ENCODE data around the gene MYO19. TPM values are rescaled to one million over a fixed set of nuclear protein-coding genes. Genes with fewer than 3 reads are reported as not detected.

MYO19 gene
- total RNA-seq: 48.7 and 95.5 TPM in 2 replicates

GRCh38 chr17:36534840-36535668, at the start of gene MYO19, which contains the start of gene PIGW:
Gene MYO19, minus strand, starts transcription at chr17:36534868. Its CDS starts 2,330 bp downstream, at chr17:36532538.
Gene PIGW, plus strand, starts transcription at chr17:36534987. Its CDS starts 2,115 bp downstream, at chr17:36537102.

GRCh38 chr17:36544307-36545076, 9.8 kb upstream of the MYO19 start, which contains the start of gene GGNBP2:
Gene GGNBP2, plus strand, starts transcription at chr17:36544919. Its CDS starts 806 bp downstream, at chr17:36545725.

GRCh38 chr17:36486204-36487194, 48.2 kb downstream of the MYO19 start, which contains the start of gene ZNHIT3:
Gene ZNHIT3, plus strand, starts transcription at chr17:36486681. Its CDS starts 19 bp downstream, at chr17:36486700.

Other genes starting within 250 kb of the MYO19 start
- gene TBC1D3G, start 211.0 kb downstream of the MYO19 start, total RNA-seq: not detected in 2 replicates
- gene TBC1D3H, start 146.4 kb downstream of the MYO19 start, total RNA-seq: not detected in 2 replicates
- gene ZNHIT3, start 48.2 kb downstream of the MYO19 start, total RNA-seq: 33.5 and 38.1 TPM in 2 replicates
- gene PIGW, start 119 bp upstream of the MYO19 start, total RNA-seq: 4.6 and 9.9 TPM in 2 replicates
- 24.9 and 36.0 TPM in 2 replicates for gene GGNBP2, start 10.1 kb upstream of the MYO19 start, total RNA-seq
- gene DHRS11, start 57.0 kb upstream of the MYO19 start, total RNA-seq: 10.6 and 10.8 TPM in 2 replicates
- gene MRM1, start 66.7 kb upstream of the MYO19 start, total RNA-seq: 5.5 and 11.1 TPM in 2 replicates